Thyroid gland (tissue), 4 donors: ENCODE data around the gene ABI1.

Source experiments
- POLR2A ChIP-seq, 2 donors: fragments of 450-650 bp; IDR thresholded peaks; one replicate each; pipeline ENCODE4 v1.6.1; 2017; ENCODE audit warnings: antibody characterized with exemption in 2 of 2, mild to moderate bottlenecking in 2 of 2, moderate library complexity in 1 of 2
- TF ChIP-seq, protein P1 (sequence below), 6 experiments: fragments of 200-600 bp in 3 of 6; fragments of 450-650 bp in 3 of 6; sonication (generic) in 3 of 6; IDR thresholded peaks; one replicate each; pipeline ENCODE4 v1.5.1; 2016 to 2019; ENCODE audit warnings: antibody characterized with exemption in 6 of 6, mild to moderate bottlenecking in 2 of 6, inconsistent platforms in 1 of 6, moderate library complexity in 1 of 6

DNA sequence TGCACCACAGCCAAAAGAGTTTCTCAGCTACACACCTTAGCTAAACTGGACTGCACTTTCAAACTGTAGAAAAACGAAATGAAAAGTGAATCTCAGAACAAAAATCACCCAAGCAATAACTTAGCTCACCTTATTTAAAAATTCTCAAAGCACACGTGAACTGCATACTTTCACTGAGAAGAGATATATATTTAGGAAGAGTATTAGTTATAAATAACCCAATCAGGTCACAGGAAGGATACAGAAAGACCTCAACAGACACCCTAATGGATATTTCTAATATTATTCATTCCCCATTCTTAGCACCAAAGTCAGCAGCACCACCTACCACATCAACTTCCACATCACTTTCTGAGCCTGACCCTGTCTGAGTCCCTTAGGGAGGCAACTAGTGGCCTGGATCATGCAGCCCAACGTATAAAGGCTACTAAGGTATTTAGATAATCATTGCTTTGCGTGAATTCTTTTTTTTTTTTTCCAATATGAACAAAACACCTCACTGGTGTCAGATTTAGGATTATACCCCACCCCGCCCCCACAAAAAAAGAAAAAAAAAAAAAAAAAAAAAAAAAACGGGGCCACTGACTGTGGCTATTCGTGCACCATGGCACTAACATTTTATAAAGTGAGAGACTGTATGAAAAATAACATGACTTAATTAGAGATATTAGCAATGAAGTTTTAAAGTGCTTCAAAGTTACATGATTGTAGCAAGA lies 2.6 kb downstream of the ABI1 start:
- TF ChIP-seq, protein P1, sequence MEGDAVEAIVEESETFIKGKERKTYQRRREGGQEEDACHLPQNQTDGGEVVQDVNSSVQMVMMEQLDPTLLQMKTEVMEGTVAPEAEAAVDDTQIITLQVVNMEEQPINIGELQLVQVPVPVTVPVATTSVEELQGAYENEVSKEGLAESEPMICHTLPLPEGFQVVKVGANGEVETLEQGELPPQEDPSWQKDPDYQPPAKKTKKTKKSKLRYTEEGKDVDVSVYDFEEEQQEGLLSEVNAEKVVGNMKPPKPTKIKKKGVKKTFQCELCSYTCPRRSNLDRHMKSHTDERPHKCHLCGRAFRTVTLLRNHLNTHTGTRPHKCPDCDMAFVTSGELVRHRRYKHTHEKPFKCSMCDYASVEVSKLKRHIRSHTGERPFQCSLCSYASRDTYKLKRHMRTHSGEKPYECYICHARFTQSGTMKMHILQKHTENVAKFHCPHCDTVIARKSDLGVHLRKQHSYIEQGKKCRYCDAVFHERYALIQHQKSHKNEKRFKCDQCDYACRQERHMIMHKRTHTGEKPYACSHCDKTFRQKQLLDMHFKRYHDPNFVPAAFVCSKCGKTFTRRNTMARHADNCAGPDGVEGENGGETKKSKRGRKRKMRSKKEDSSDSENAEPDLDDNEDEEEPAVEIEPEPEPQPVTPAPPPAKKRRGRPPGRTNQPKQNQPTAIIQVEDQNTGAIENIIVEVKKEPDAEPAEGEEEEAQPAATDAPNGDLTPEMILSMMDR (IDR thresholded peaks at IDR 0.05): no peak
- TF ChIP-seq POLR2A (IDR thresholded peaks at IDR 0.05): no peak
